ENCODE data around the gene NUDCD3.

- TF ChIP-seq CTCF (IDR thresholded peaks at IDR 0.05) (no peak), POLR2A (IDR thresholded peaks at IDR 0.05) (no peak)
Observed at GRCh38 chr7:44441079-44441478, 49.4 kb downstream of the NUDCD3 start.
